ENCODE results near the gene LTO1. TPM values are rescaled to one million over a fixed set of nuclear protein-coding genes. Genes with fewer than 3 reads are reported as not detected.

LTO1 gene
- total RNA-seq, 1 donor from 2014 or later = 52.5 TPM

- CTCF ChIA-PET = no interaction called here
- peaks cover 3% of the 10 kb centered on the region for H3K27me3 Mint-ChIP-seq
- no peak for DNase-seq
- POLR2A ChIA-PET = interaction anchor here (0.8 kb wide), 1 partner anchor 379 kb away, joined by 3 read pairs; no protein-coding TSS in a partner anchor
- peaks cover 23% of the 10 kb centered on the region for H3K4me1 Mint-ChIP-seq
- H3K9me3 Mint-ChIP-seq = no peaks in the 10 kb centered on the region
- peaks cover 10% of the 10 kb centered on the region for H3K36me3 Mint-ChIP-seq (ENCODE audit: low read depth)
- no peak for ATAC-seq (ENCODE audit: low read depth)
- H3K27ac Mint-ChIP-seq = no peak overlapping the region
- no peak overlapping the region for H3K4me3 Mint-ChIP-seq
- intact Hi-C loops (cut with micrococcal nuclease) = loop anchor here (5.0 to 10.0 kb wide), 3 partner anchors 595 to 1767 kb away; partner anchors contain the start of genes CPT1A, DHCR7 and PPFIA1
- no peak for TF ChIP-seq CTCF (IDR thresholded peaks at IDR 0.05)
Observed at GRCh38 chr11:69677749-69678148, 2.6 kb upstream of the LTO1 start.

- no peaks in the 10 kb centered on the region for H3K9me3 Mint-ChIP-seq
- TF ChIP-seq CTCF (IDR thresholded peaks at IDR 0.05) = no peak
- H3K4me1 Mint-ChIP-seq = peaks cover 32% of the 10 kb centered on the region
- DNase-seq (no peak), ATAC-seq (ENCODE audit: low read depth) (no peak)
- H3K27ac Mint-ChIP-seq = peak overlapping the region; percentile 90
- CTCF ChIA-PET = no interaction called here
- intact Hi-C loops (cut with micrococcal nuclease) = loop anchor here (2.0 to 10.0 kb wide), 3 partner anchors 528 to 1770 kb away; partner anchors contain the start of genes CPT1A, DHCR7 and FADD
- peaks cover 3% of the 10 kb centered on the region for H3K27me3 Mint-ChIP-seq
- POLR2A ChIA-PET = interaction anchor here (0.8 to 2.4 kb wide), 5 partner anchors 12 to 618 kb away, joined by 3 to 13 read pairs (median 8); partner anchors contain the start of gene FADD
- peaks cover 41% of the 10 kb centered on the region for H3K36me3 Mint-ChIP-seq (ENCODE audit: low read depth)
- H3K4me3 Mint-ChIP-seq = peak overlapping the region; percentile 95
Observed at GRCh38 chr11:69674267-69674885, 777 bp downstream of the LTO1 start.

- H3K4me1 Mint-ChIP-seq = peaks cover 32% of the 10 kb centered on the region
- POLR2A ChIA-PET = interaction anchor here (0.6 kb wide), 1 partner anchor 230 kb away, joined by 3 read pairs; no protein-coding TSS in a partner anchor
- no peak overlapping the region for H3K4me3 Mint-ChIP-seq
- peaks cover 1% of the 10 kb centered on the region for H3K27me3 Mint-ChIP-seq
- H3K27ac Mint-ChIP-seq = no peak overlapping the region
- ATAC-seq (ENCODE audit: low read depth) (no peak), DNase-seq (no peak)
- intact Hi-C loops (cut with micrococcal nuclease) = loop anchor here (10.0 kb wide), 2 partner anchors 827 to 1773 kb away; partner anchors contain the start of genes CPT1A and DHCR7
- no peak for TF ChIP-seq CTCF (IDR thresholded peaks at IDR 0.05)
- CTCF ChIA-PET = interaction anchor here (2.2 to 2.4 kb wide), 2 partner anchors 28 to 570 kb away, joined by 13 to 17 read pairs; no protein-coding TSS in a partner anchor
- H3K36me3 Mint-ChIP-seq (ENCODE audit: low read depth) = peaks cover 58% of the 10 kb centered on the region
- H3K9me3 Mint-ChIP-seq = no peaks in the 10 kb centered on the region
Observed at GRCh38 chr11:69671734-69672465, 3.3 kb downstream of the LTO1 start.

GRCh38 chr11:69670158-69670845 is 4.9 kb downstream of the LTO1 start:
- DNase-seq (peak; percentile 58), ATAC-seq (ENCODE audit: low read depth) (peak; percentile 31)
- TF ChIP-seq CTCF (IDR thresholded peaks at IDR 0.05) = peak; percentile 27
- intact Hi-C loops (cut with micrococcal nuclease) = loop anchor here (1.0 to 10.0 kb wide), 3 partner anchors 569 to 1774 kb away; partner anchors contain the start of genes CPT1A and DHCR7
- ChIA-PET CTCF (interaction anchor here (0.6 to 2.4 kb wide), 14 partner anchors 8 to 944 kb away, joined by 3 to 17 read pairs (median 3); no protein-coding TSS in a partner anchor), POLR2A (no interaction called here)
- Mint-ChIP-seq H3K27me3 (peaks cover under 1% of the 10 kb centered on the region), H3K9me3 (no peaks in the 10 kb centered on the region), H3K4me1 (peaks cover 28% of the 10 kb centered on the region), H3K36me3 (ENCODE audit: low read depth) (peaks cover 69% of the 10 kb centered on the region), H3K27ac (no peak overlapping the region), H3K4me3 (peak overlapping the region; percentile 24)
